Measurements from ENCODE around the gene FGGY.

The FGGY gene

DNA sequence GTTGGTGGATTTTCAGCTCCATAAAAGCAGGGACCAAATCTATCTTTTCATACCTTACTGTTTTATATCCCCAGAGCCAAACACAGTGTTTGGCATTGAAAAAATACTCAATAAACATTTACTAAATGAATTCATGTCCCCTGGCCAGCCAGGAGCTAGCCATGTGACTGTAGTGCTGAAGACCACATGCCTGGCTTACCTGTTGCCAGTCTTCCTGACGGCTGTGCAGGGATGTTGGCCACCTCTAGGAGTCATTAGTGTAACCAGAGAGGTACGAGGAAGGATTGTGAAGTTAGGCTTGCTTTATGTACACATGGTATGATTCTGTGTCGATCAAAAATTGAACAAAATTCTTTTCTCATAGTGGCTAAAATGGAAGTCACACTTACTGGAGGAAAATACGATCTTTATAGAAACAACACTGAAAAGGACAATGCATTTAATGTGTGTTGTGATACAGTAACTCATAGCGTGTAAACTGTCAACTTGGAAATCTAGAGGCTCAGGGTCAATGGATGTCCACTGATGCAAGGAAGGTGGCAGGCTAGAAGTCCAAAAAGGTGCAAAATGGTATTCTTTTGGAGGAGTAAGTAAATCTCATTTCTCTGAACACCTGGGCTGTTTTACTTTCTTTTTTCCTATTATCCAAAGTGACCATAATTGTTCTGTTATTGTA lies 60.9 kb downstream of the FGGY start:
- TF ChIP-seq, protein P1, sequence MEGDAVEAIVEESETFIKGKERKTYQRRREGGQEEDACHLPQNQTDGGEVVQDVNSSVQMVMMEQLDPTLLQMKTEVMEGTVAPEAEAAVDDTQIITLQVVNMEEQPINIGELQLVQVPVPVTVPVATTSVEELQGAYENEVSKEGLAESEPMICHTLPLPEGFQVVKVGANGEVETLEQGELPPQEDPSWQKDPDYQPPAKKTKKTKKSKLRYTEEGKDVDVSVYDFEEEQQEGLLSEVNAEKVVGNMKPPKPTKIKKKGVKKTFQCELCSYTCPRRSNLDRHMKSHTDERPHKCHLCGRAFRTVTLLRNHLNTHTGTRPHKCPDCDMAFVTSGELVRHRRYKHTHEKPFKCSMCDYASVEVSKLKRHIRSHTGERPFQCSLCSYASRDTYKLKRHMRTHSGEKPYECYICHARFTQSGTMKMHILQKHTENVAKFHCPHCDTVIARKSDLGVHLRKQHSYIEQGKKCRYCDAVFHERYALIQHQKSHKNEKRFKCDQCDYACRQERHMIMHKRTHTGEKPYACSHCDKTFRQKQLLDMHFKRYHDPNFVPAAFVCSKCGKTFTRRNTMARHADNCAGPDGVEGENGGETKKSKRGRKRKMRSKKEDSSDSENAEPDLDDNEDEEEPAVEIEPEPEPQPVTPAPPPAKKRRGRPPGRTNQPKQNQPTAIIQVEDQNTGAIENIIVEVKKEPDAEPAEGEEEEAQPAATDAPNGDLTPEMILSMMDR (IDR thresholded peaks at IDR 0.05; ENCODE audit: control extremely low read depth, extremely low read depth, low read depth, missing control alignments) = no peak
- ChIA-PET CTCF (no interaction called here), POLR2A (no interaction called here)
- DNase-seq (ENCODE audit: extremely low spot score) = no peak

GRCh38 chr1:59359325-59359724 lies 62.4 kb downstream of the FGGY start:
- CTCF ChIA-PET = interaction anchor here (0.7 to 1.5 kb wide), 5 partner anchors 10 to 26 kb away, joined by 3 to 6 read pairs (median 4); no protein-coding TSS in a partner anchor
- TF ChIP-seq, protein P1 (IDR thresholded peaks at IDR 0.05; ENCODE audit: control extremely low read depth, extremely low read depth, low read depth, missing control alignments) = no peak
- no peak for DNase-seq (ENCODE audit: extremely low spot score)
- POLR2A ChIA-PET = no interaction called here

GRCh38 chr1:59360170-59360569 lies 63.3 kb downstream of the FGGY start:
- TF ChIP-seq, protein P1 (IDR thresholded peaks at IDR 0.05; ENCODE audit: control extremely low read depth, extremely low read depth, low read depth, missing control alignments) = no peak
- POLR2A ChIA-PET = no interaction called here
- DNase-seq (ENCODE audit: extremely low spot score) = no peak
- CTCF ChIA-PET = interaction anchor here (1.1 to 1.5 kb wide), 5 partner anchors 10 to 25 kb away, joined by 3 to 6 read pairs (median 4); no protein-coding TSS in a partner anchor

GRCh38 chr1:59360729-59361128 lies 63.8 kb downstream of the FGGY start:
- ChIA-PET POLR2A (no interaction called here), CTCF (interaction anchor here (1.4 kb wide), 1 partner anchor 17 kb away, joined by 3 read pairs; no protein-coding TSS in a partner anchor)
- TF ChIP-seq, protein P1 (IDR thresholded peaks at IDR 0.05; ENCODE audit: control extremely low read depth, extremely low read depth, low read depth, missing control alignments) = no peak
- no peak for DNase-seq (ENCODE audit: extremely low spot score)

GRCh38 chr1:59361766-59362165 lies 64.9 kb downstream of the FGGY start:
- TF ChIP-seq, protein P1 (IDR thresholded peaks at IDR 0.05; ENCODE audit: control extremely low read depth, extremely low read depth, low read depth, missing control alignments) = no peak
- POLR2A ChIA-PET = no interaction called here
- CTCF ChIA-PET = interaction anchor here (1.0 to 1.4 kb wide), 2 partner anchors 18 to 337 kb away, joined by 3 read pairs; no protein-coding TSS in a partner anchor
- DNase-seq (ENCODE audit: extremely low spot score) = no peak

DNA sequence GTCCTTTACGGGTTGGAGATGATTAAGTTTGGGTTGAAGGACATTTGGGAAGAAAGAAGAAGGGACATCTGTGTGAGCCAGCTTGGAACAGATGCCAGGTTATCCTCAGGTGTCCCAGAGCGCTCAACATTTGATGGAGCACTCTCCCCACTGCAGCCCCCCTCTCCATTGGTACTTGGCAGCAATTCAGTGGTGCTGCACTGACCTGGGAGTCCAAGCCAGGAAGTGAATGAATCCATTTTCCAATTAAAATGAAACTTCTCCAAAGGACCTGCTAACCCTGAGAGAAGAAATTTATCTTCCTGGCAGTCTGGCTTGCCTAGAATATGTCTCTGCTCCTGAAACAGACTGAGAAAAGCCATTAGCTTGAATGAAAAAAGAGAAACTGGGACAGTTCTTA lies 67.1 kb downstream of the FGGY start:
- DNase-seq (ENCODE audit: extremely low spot score) = no peak
- CTCF ChIA-PET = interaction anchor here (1.2 kb wide), 1 partner anchor 14 kb away, joined by 3 read pairs; no protein-coding TSS in a partner anchor
- POLR2A ChIA-PET = no interaction called here
- TF ChIP-seq, protein P1 (IDR thresholded peaks at IDR 0.05; ENCODE audit: control extremely low read depth, extremely low read depth, low read depth, missing control alignments) = no peak
